ENCODE measurements around the gene FOXO6. TPM values are rescaled to one million over a fixed set of nuclear protein-coding genes. Genes with fewer than 3 reads are reported as not detected.

Gene FOXO6
- total RNA-seq, 1 donor from 2014 or later = 9.9 TPM

DNA sequence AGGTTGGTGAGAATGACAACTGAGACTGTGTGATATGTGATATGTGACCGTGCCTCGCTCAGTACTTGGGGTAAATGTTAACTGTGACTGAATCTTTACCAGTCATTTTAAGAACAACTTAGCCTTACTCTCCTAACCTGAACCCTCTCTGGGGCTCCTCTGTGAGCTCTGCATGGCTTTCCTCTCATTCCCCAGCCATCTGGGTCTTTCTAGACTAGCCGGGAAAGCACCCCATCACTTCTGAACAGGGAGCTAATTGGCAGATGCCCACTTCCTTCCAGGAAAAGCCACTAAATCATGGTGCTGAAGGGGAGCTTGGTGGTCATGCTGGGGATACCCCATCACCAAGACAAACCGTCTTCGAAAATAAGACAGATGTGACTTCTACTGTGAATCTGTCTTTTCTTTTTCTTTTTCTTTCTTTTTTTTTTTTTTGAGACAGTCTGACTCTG, 16.5 kb upstream of the FOXO6 start:
- H3K36me3 Mint-ChIP-seq = no peaks in the 10 kb centered on the region
- no peaks in the 10 kb centered on the region for H3K27me3 Mint-ChIP-seq
- no peak overlapping the region for H3K4me3 Mint-ChIP-seq
- DNase-seq (ENCODE audit: extremely low spot score, unreplicated experiment) = no peak
- peaks cover 16% of the 10 kb centered on the region for H3K4me1 Mint-ChIP-seq (ENCODE audit: unreplicated experiment)
- no peaks in the 10 kb centered on the region for H3K9me3 Mint-ChIP-seq
- TF ChIP-seq, protein P1, sequence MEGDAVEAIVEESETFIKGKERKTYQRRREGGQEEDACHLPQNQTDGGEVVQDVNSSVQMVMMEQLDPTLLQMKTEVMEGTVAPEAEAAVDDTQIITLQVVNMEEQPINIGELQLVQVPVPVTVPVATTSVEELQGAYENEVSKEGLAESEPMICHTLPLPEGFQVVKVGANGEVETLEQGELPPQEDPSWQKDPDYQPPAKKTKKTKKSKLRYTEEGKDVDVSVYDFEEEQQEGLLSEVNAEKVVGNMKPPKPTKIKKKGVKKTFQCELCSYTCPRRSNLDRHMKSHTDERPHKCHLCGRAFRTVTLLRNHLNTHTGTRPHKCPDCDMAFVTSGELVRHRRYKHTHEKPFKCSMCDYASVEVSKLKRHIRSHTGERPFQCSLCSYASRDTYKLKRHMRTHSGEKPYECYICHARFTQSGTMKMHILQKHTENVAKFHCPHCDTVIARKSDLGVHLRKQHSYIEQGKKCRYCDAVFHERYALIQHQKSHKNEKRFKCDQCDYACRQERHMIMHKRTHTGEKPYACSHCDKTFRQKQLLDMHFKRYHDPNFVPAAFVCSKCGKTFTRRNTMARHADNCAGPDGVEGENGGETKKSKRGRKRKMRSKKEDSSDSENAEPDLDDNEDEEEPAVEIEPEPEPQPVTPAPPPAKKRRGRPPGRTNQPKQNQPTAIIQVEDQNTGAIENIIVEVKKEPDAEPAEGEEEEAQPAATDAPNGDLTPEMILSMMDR (conservative IDR thresholded peaks at IDR 0.05) = no peak
- no peak overlapping the region for H3K27ac Mint-ChIP-seq

DNA sequence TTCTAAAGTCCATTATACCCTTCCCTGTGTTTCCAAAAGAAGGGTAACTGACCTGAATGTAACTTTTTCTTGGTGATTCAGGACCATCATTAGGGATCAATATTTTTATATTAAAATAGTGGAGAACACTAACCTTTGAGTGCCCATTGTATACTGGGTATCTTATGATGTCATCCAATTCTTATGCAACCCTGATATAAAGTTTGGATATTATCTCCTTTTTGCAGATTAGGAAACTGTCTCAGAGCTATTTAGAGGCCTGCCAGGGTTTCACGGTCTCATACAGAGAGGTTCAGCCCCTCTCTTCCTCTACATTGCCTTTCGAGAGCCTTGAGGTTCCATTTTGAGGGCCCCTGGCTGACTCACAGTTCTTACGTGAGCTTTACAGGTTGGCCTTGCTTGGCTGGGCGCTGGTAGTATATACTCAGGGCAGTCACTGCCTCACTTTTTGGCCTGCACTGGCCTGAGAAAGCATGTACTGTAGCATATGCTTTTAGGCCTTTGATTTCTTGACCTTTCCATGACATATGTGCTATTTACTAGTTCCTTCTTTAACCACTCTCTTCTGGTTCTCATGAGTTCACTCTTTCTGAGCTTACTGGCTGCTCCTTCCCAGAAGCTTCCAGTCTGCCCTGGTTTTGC, 15.7 kb upstream of the FOXO6 start:
- H3K4me1 Mint-ChIP-seq (ENCODE audit: unreplicated experiment) = peaks cover 12% of the 10 kb centered on the region
- TF ChIP-seq, protein P1 (conservative IDR thresholded peaks at IDR 0.05) = no peak
- H3K4me3 Mint-ChIP-seq = no peak overlapping the region
- no peaks in the 10 kb centered on the region for H3K27me3 Mint-ChIP-seq
- H3K27ac Mint-ChIP-seq = no peak overlapping the region
- no peaks in the 10 kb centered on the region for H3K9me3 Mint-ChIP-seq
- DNase-seq (ENCODE audit: extremely low spot score, unreplicated experiment) = no peak
- H3K36me3 Mint-ChIP-seq = no peaks in the 10 kb centered on the region

DNA sequence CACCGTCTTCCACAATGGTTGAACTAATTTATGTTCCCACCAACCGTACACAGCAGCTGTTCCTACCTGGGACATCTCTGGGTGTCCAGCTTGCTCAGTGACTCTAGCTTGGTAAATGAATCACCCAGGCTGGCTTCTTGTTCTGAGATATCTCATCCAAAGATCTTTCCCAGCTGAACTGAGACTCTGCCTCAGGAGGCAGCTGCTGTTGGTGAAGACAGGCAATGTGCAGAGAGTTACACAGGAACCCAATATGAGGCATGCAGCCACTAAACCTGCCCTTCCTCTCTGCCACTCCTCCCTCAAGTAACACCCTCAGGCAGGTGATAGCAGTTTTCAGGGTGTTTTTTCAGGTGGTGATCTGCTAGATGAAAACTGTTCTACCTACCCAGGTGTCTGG, 14.0 kb upstream of the FOXO6 start:
- H3K27me3 Mint-ChIP-seq = no peaks in the 10 kb centered on the region
- H3K9me3 Mint-ChIP-seq = no peaks in the 10 kb centered on the region
- TF ChIP-seq, protein P1 (conservative IDR thresholded peaks at IDR 0.05) = no peak
- no peak for DNase-seq (ENCODE audit: extremely low spot score, unreplicated experiment)
- peak overlapping the region; percentile 34 for H3K4me3 Mint-ChIP-seq
- H3K36me3 Mint-ChIP-seq = no peaks in the 10 kb centered on the region
- peak overlapping the region; percentile 80 for H3K27ac Mint-ChIP-seq
- H3K4me1 Mint-ChIP-seq (ENCODE audit: unreplicated experiment) = peaks cover 5% of the 10 kb centered on the region

DNA sequence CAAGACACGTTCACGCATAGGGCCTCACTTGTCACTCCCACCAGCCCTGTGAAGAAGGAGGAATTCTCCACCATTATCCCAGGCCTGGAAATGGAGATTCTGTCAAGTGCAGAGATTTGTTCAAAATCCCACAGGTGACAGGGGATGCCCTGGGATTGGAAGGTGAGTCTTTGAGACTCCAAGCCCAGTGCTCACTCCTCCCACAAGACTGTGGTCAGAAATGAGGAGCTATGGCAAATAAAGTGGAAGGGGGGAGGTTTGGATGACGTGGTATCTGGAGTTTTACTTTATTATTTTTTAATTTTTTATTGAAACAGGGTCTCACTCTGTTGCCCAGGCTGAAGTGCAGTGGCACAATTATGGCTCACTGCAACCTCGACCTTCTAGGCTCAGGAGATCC, 12.8 kb upstream of the FOXO6 start:
- H3K4me1 Mint-ChIP-seq (ENCODE audit: unreplicated experiment) = peaks cover 5% of the 10 kb centered on the region
- DNase-seq (ENCODE audit: extremely low spot score, unreplicated experiment) = no peak
- TF ChIP-seq, protein P1 (conservative IDR thresholded peaks at IDR 0.05) = no peak
- H3K9me3 Mint-ChIP-seq = no peaks in the 10 kb centered on the region
- H3K4me3 Mint-ChIP-seq = no peak overlapping the region
- H3K27me3 Mint-ChIP-seq = no peaks in the 10 kb centered on the region
- no peak overlapping the region for H3K27ac Mint-ChIP-seq
- H3K36me3 Mint-ChIP-seq = no peaks in the 10 kb centered on the region

DNA sequence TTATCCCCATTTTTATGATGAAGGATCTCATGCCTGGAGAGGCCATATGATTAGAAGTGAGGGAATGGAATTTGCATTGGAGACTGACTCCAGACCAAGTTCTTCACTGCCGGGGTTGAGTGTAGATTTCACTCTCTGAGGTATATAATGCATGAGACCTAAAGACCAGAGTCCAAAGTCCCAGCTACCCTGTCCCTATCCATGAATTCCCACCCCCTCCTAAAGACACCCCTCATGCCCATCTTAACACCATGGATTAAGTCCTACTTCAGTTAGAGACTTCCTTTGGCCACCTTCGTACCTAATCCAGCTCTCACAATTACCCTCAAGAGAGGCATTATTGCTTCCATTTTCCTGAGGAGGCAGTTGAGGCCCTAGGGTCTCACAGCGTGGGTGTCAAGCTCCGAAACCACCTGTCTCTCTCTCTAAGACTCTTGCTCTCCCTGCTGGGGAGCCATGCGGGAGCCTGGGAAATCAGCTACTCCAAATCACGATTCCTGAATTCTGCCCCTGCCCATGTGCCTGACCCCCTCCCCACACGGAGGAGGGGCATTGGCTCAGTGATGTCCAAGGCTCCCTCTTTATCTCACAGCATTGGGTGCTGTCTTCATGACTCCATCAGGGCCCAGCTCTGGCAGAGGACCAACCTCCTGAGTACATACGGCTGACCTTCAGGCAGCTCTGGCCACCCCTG, 11.7 kb upstream of the FOXO6 start:
- DNase-seq (ENCODE audit: extremely low spot score, unreplicated experiment) = no peak
- Mint-ChIP-seq H3K4me3 (no peak overlapping the region), H3K27ac (peak overlapping the region; percentile 39), H3K4me1 (ENCODE audit: unreplicated experiment) (peaks cover 12% of the 10 kb centered on the region), H3K9me3 (no peaks in the 10 kb centered on the region), H3K27me3 (no peaks in the 10 kb centered on the region), H3K36me3 (no peaks in the 10 kb centered on the region)
- TF ChIP-seq, protein P1 (conservative IDR thresholded peaks at IDR 0.05) = no peak
